Liver (tissue), 9 donors: Measurements from ENCODE around the gene PLCD3. TPM values are rescaled to one million over a fixed set of nuclear protein-coding genes. Genes with fewer than 3 reads are reported as not detected.

ENCODE experiments used
- DNase-seq: peaks from one replicate; pipeline ENCODE4 v3.0.0-alpha.2; 2017; ENCODE audit warnings: low spot score
- H3K27ac ChIP-seq, 2 donors: one replicate each; pipeline ENCODE4 v1.7.0; 2013; ENCODE audit warnings: inconsistent platforms in 2 of 2, low read length in 2 of 2, control low read depth in 1 of 2, low read depth in 1 of 2, mild to moderate bottlenecking in 1 of 2
- H3K27me3 ChIP-seq, 4 donors: one replicate each; pipeline versions ENCODE4 v1.6.1 to v1.7.0; 2013; ENCODE audit warnings: low read length in 3 of 4, inconsistent platforms in 1 of 4, mild to moderate bottlenecking in 1 of 4, moderate library complexity in 1 of 4; ENCODE audit not compliant: control insufficient read depth in 4 of 4, insufficient read depth in 4 of 4
- H3K36me3 ChIP-seq, 4 donors: one replicate each; pipeline versions ENCODE4 v1.6.1 to v1.7.0; 2013; ENCODE audit warnings: low read length in 3 of 4, mild to moderate bottlenecking in 3 of 4, low read depth in 1 of 4, moderate library complexity in 1 of 4; ENCODE audit not compliant: control insufficient read depth in 4 of 4, insufficient read depth in 3 of 4
- H3K4me1 ChIP-seq, 4 donors: one replicate each; pipeline versions ENCODE4 v1.6.1 to v1.7.0; 2013; ENCODE audit warnings: low read length in 3 of 4, mild to moderate bottlenecking in 3 of 4, moderate library complexity in 1 of 4; ENCODE audit not compliant: control insufficient read depth in 4 of 4, insufficient read depth in 4 of 4
- H3K4me3 ChIP-seq, 3 donors: one replicate each; pipeline versions ENCODE4 v1.6.1 to v1.7.0; 2013; ENCODE audit warnings: low read length in 3 of 3, control low read depth in 1 of 3, low read depth in 1 of 3, mild to moderate bottlenecking in 1 of 3
- H3K9ac ChIP-seq, 2 donors: one replicate each; pipeline ENCODE4 v1.7.0; 2013; ENCODE audit warnings: low read length in 2 of 2, mild to moderate bottlenecking in 2 of 2, moderate library complexity in 2 of 2, control low read depth in 1 of 2, low read depth in 1 of 2
- H3K9me3 ChIP-seq, 4 donors: one replicate each; pipeline versions ENCODE4 v1.6.1 to v1.7.0; 2013; ENCODE audit warnings: low read length in 3 of 4; ENCODE audit not compliant: control insufficient read depth in 4 of 4
- EGR1 ChIP-seq, 2 donors: IDR thresholded peaks; 2 replicates each; pipeline ENCODE4 v1.6.1; 2016 to 2018; ENCODE audit warnings: antibody characterized with exemption in 2 of 2, low read depth in 2 of 2
- FOXA1 ChIP-seq: IDR thresholded peaks from 2 replicates; pipeline ENCODE4 v1.6.1; 2016; ENCODE audit warnings: antibody characterized with exemption
- FOXA2 ChIP-seq: IDR thresholded peaks from 2 replicates; pipeline ENCODE4 v1.6.1; 2016; ENCODE audit warnings: antibody characterized with exemption
- GABPA ChIP-seq, 2 donors: IDR thresholded peaks in 1 of 2; conservative IDR thresholded peaks in 1 of 2; 2 replicates each; pipeline ENCODE4 v1.6.1; 2016; ENCODE audit warnings: antibody characterized with exemption in 2 of 2, mild to moderate bottlenecking in 1 of 2, moderate library complexity in 1 of 2
- HNF4A ChIP-seq, 2 donors: conservative IDR thresholded peaks; 2 replicates each; pipeline ENCODE4 v1.6.1; 2016; ENCODE audit warnings: antibody characterized with exemption in 2 of 2, mild to moderate bottlenecking in 2 of 2
- HNF4G ChIP-seq: IDR thresholded peaks from 2 replicates; pipeline ENCODE4 v1.6.1; 2016; ENCODE audit warnings: antibody characterized with exemption
- JUND ChIP-seq, 2 donors: IDR thresholded peaks; 2 replicates each; pipeline ENCODE4 v1.6.1; 2016; ENCODE audit warnings: antibody characterized with exemption in 2 of 2
- NR2F2 ChIP-seq: IDR thresholded peaks from 2 replicates; pipeline ENCODE4 v1.6.1; 2016; ENCODE audit warnings: antibody characterized with exemption
- RXRA ChIP-seq, 2 donors: IDR thresholded peaks; 2 replicates each; pipeline ENCODE4 v1.6.1; 2017 to 2018; ENCODE audit warnings: antibody characterized with exemption in 2 of 2, mild to moderate bottlenecking in 1 of 2
- SP1 ChIP-seq: IDR thresholded peaks from 2 replicates; pipeline ENCODE4 v1.6.1; 2018; ENCODE audit warnings: antibody characterized with exemption, mild to moderate bottlenecking
- TAF1 ChIP-seq: conservative IDR thresholded peaks from 2 replicates; pipeline ENCODE4 v1.6.1; 2016; ENCODE audit warnings: antibody characterized with exemption, mild to moderate bottlenecking
- YY1 ChIP-seq: IDR thresholded peaks from 2 replicates; pipeline ENCODE4 v1.6.1; 2016; ENCODE audit warnings: antibody characterized with exemption, mild to moderate bottlenecking
- WGBS: extraction: QIAGEN DNeasy Blood & Tissue Kit; methylation state at CpG from one replicate; pipeline ENCODE4 v1.1.7; 2013; 5-methylcytosine and 5-hydroxymethylcytosine counted together
- polyA plus RNA-seq, 2 donors: library from polyadenylated mRNA; stranded (reverse) in 1 of 2; unstranded in 1 of 2; fragments of 200-250 nt in 1 of 2; fragments of >200 nt in 1 of 2; fragmentation: Nextera tagmentation in 1 of 2; extraction: Ambion mirVana in 1 of 2; gene quantifications; one replicate each; pipeline versions ENCODE4 v1.2.1 to v1.2.3, GENCODE V29; 2013 to 2015
- total RNA-seq, 2 donors: library from RNA; depleted of rRNA; stranded (reverse); fragments of >200 nt; gene quantifications; one replicate each; pipeline ENCODE4 v1.2.3, GENCODE V29; 2014
- TF ChIP-seq, protein P1 (sequence below): IDR thresholded peaks from 2 replicates; pipeline ENCODE4 v1.6.1; 2016; ENCODE audit warnings: antibody characterized with exemption, mild to moderate bottlenecking
- TF ChIP-seq, protein P2 (sequence below): IDR thresholded peaks from 2 replicates; pipeline ENCODE4 v1.6.1; 2016; ENCODE audit warnings: antibody characterized with exemption
- TF ChIP-seq, protein P3 (sequence below): fragments of 150-350 bp; IDR thresholded peaks from 2 replicates; pipeline ENCODE4 v1.5.1; 2017; ENCODE audit warnings: improper control_type of control experiment, low read depth, low read length; ENCODE audit not compliant: missing input control
- TF ChIP-seq, protein P4 (sequence below): IDR thresholded peaks from 2 replicates; pipeline ENCODE4 v1.6.1; 2016; ENCODE audit warnings: antibody characterized with exemption
- TF ChIP-seq, protein P5 (sequence below): IDR thresholded peaks from 2 replicates; pipeline ENCODE4 v1.6.1; 2016; ENCODE audit warnings: antibody characterized with exemption
- donor health status: healthy.
- donor health status: healthy.
- donor health status: healthy.
- donor health status: healthy.
- donor health status: healthy.

Gene PLCD3
- total and polyA plus RNA-seq, 4 donors, result 0.28 to 2.3 (median 1.4) TPM

DNA sequence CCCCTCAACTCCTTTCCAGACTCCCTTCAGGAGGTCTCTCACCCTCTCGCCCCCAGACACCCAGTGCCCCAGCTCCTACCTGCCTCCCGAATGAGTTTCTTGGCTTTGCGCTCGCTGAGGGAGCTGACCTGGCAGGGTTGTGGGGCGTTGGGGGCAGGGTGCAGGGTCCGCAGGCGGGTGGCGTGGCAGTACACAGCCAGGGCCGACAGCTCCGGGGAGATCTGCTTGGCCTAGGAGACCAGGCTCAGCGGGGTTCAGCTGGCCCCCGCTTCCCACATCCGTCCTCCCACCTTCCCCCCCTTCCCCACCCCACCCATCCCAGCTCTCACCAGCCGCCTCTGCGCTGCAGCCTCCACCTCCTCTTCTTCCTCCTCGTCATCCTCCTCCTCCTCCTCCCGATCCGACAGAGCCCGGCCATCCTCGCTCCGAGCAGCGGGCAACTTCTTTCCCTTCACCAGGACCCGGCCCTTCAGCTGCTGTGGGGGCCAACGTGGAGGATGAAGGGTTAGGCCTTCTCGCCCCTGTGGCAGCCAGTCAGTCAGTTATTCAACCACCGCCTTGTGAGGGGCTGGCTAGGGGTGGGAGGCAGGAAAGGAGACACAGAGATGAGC, 17.2 kb downstream of the PLCD3 start:
- H3K9me3 ChIP-seq, result no peaks in the 10 kb centered on the region
- WGBS, result 96% methylated on average over 26 of the region's 26 CpGs
- H3K9ac ChIP-seq, result no peak overlapping the region
- H3K27ac ChIP-seq, result no peak overlapping the region
- peaks cover 0 to 3% (median 0%) of the 10 kb centered on the region in 4 donors for H3K4me1 ChIP-seq
- no peaks in the 10 kb centered on the region for H3K27me3 ChIP-seq
- no peaks in the 10 kb centered on the region for H3K36me3 ChIP-seq
- TF ChIP-seq HNF4A (conservative IDR thresholded peaks at IDR 0.05), result no peak
- TF ChIP-seq YY1, result no peak
- TF ChIP-seq EGR1 (IDR thresholded peaks at IDR 0.05; ENCODE audit: low read depth in 2 of 2), result no peak
- no peak for TF ChIP-seq HNF4G
- TF ChIP-seq FOXA1, result no peak
- TF ChIP-seq GABPA (IDR thresholded peaks at IDR 0.05 in 1 of 2, conservative IDR thresholded peaks at IDR 0.05 in 1 of 2), result no peak
- TF ChIP-seq NR2F2, result no peak
- no peak for TF ChIP-seq JUND (IDR thresholded peaks at IDR 0.05)
- no peak for TF ChIP-seq TAF1
- TF ChIP-seq, protein P1, sequence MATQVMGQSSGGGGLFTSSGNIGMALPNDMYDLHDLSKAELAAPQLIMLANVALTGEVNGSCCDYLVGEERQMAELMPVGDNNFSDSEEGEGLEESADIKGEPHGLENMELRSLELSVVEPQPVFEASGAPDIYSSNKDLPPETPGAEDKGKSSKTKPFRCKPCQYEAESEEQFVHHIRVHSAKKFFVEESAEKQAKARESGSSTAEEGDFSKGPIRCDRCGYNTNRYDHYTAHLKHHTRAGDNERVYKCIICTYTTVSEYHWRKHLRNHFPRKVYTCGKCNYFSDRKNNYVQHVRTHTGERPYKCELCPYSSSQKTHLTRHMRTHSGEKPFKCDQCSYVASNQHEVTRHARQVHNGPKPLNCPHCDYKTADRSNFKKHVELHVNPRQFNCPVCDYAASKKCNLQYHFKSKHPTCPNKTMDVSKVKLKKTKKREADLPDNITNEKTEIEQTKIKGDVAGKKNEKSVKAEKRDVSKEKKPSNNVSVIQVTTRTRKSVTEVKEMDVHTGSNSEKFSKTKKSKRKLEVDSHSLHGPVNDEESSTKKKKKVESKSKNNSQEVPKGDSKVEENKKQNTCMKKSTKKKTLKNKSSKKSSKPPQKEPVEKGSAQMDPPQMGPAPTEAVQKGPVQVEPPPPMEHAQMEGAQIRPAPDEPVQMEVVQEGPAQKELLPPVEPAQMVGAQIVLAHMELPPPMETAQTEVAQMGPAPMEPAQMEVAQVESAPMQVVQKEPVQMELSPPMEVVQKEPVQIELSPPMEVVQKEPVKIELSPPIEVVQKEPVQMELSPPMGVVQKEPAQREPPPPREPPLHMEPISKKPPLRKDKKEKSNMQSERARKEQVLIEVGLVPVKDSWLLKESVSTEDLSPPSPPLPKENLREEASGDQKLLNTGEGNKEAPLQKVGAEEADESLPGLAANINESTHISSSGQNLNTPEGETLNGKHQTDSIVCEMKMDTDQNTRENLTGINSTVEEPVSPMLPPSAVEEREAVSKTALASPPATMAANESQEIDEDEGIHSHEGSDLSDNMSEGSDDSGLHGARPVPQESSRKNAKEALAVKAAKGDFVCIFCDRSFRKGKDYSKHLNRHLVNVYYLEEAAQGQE, result no peak
- TF ChIP-seq, protein P2, sequence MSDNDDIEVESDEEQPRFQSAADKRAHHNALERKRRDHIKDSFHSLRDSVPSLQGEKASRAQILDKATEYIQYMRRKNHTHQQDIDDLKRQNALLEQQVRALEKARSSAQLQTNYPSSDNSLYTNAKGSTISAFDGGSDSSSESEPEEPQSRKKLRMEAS, result no peak
- no peak for TF ChIP-seq FOXA2
- no peak for TF ChIP-seq SP1
- H3K4me3 ChIP-seq, result no peak overlapping the region
- DNase-seq, result no peak

DNA sequence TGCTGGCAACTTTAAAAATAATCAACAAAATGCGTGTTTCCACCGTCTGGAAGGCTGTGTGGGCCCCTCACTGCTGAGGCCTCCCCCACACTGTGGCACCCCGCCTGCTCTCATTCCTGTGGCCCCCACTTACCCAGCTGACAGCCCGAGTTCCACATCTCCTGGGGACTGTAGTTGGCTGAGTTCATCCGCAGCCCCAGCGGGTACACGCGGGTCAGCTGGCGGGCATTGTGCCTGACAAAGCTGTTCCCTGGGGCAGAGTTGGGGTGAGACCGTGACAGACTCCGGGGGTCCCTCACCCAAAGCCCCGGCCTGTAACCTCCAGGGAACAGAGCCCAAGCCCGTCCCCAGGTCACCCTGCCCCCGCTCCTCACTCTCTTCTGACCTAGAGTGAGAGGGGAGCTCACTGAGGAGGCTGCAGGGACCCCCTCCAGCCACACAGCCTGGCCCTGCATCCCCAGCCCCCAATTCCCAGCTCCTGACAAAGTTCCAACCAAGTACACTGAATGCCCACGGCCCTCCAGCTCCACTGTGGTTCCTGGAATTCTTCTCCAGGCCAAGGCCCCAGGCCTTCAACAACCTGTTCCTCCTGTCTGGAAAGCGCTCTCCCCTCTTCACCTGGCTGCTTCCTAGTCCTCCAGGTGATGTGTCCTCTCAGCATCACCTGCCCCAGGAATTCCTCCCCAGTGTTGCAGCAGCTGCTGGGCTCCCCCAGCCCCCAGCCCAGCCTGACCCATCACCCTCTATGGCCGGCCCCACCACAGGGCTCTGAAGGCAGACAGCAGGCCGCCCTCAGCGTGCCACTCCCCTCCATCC, 18.0 kb downstream of the PLCD3 start:
- Histone ChIP-seq H3K9me3 (no peaks in the 10 kb centered on the region), H3K4me3 (no peak overlapping the region), H3K27me3 (no peaks in the 10 kb centered on the region), H3K4me1 (peaks cover 0 to 3% (median 0%) of the 10 kb centered on the region in 4 donors), H3K36me3 (no peaks in the 10 kb centered on the region), H3K27ac (no peak overlapping the region), H3K9ac (no peak overlapping the region)
- 95% methylated on average over 19 of the region's 19 CpGs for WGBS
- no peak for DNase-seq
- TF ChIP-seq, protein P3, sequence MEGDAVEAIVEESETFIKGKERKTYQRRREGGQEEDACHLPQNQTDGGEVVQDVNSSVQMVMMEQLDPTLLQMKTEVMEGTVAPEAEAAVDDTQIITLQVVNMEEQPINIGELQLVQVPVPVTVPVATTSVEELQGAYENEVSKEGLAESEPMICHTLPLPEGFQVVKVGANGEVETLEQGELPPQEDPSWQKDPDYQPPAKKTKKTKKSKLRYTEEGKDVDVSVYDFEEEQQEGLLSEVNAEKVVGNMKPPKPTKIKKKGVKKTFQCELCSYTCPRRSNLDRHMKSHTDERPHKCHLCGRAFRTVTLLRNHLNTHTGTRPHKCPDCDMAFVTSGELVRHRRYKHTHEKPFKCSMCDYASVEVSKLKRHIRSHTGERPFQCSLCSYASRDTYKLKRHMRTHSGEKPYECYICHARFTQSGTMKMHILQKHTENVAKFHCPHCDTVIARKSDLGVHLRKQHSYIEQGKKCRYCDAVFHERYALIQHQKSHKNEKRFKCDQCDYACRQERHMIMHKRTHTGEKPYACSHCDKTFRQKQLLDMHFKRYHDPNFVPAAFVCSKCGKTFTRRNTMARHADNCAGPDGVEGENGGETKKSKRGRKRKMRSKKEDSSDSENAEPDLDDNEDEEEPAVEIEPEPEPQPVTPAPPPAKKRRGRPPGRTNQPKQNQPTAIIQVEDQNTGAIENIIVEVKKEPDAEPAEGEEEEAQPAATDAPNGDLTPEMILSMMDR, result no peak
- TF ChIP-seq, protein P1, result no peak
- no peak for TF ChIP-seq SP1
- no peak for TF ChIP-seq EGR1 (IDR thresholded peaks at IDR 0.05; ENCODE audit: low read depth in 2 of 2)
- TF ChIP-seq, protein P4, sequence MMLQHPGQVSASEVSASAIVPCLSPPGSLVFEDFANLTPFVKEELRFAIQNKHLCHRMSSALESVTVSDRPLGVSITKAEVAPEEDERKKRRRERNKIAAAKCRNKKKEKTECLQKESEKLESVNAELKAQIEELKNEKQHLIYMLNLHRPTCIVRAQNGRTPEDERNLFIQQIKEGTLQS, result no peak
- TF ChIP-seq NR2F2, result no peak
- TF ChIP-seq RXRA (IDR thresholded peaks at IDR 0.05), result no peak
- TF ChIP-seq, protein P5, sequence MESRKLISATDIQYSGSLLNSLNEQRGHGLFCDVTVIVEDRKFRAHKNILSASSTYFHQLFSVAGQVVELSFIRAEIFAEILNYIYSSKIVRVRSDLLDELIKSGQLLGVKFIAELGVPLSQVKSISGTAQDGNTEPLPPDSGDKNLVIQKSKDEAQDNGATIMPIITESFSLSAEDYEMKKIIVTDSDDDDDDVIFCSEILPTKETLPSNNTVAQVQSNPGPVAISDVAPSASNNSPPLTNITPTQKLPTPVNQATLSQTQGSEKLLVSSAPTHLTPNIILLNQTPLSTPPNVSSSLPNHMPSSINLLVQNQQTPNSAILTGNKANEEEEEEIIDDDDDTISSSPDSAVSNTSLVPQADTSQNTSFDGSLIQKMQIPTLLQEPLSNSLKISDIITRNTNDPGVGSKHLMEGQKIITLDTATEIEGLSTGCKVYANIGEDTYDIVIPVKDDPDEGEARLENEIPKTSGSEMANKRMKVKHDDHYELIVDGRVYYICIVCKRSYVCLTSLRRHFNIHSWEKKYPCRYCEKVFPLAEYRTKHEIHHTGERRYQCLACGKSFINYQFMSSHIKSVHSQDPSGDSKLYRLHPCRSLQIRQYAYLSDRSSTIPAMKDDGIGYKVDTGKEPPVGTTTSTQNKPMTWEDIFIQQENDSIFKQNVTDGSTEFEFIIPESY, result no peak
- no peak for TF ChIP-seq HNF4G
